Activated CD8-positive, alpha-beta memory T cell treated with anti-CD3 and anti-CD28 coated beads, Interleukin-2, amount 10 ng/mL, durations not matched to agents 7 days and 5 days (primary cell): ENCODE data around the gene MAPK8IP2. TPM values are rescaled to one million over a fixed set of nuclear protein-coding genes. Genes with fewer than 3 reads are reported as not detected.
A peak's percentile ranks its signal among the peaks of the same experiment; 100 is the strongest.
"Not testable (repeated sequence)": the region's sequence is repeated elsewhere in the genome, so short reads cannot be mapped to it uniquely, and the experiment has no call there.

Experiments
- ATAC-seq: fragments of 150-1000 bp; cut with Tn5 transposase; one replicate; pipeline ENCODE4 v1.10.0; 2021; ENCODE audit warnings: moderate library complexity
- CTCF ChIA-PET: fragments of 350-600 bp; sonication (Branson Sonifier 250); formaldehyde crosslinking; loops from one replicate; lab custom pipeline; 2021; ENCODE audit warnings: antibody characterized with exemption; lab: Charles Lee
- DNase-seq: peaks from one replicate; pipeline ENCODE4 v3.0.0-alpha.2; 2020
- H3K27ac Mint-ChIP-seq: one replicate; pipeline ENCODE4 v1.8.0; 2021; ENCODE audit warnings: mild to moderate bottlenecking, mixed read lengths
- H3K27me3 Mint-ChIP-seq: one replicate; pipeline ENCODE4 v1.8.0; 2021; ENCODE audit warnings: mixed read lengths
- H3K36me3 Mint-ChIP-seq: one replicate; pipeline ENCODE4 v1.8.0; 2021; ENCODE audit warnings: mild to moderate bottlenecking, mixed read lengths
- H3K4me1 Mint-ChIP-seq: one replicate; pipeline ENCODE4 v1.8.0; 2021; ENCODE audit warnings: mixed read lengths
- H3K4me3 Mint-ChIP-seq: one replicate; pipeline ENCODE4 v1.8.0; 2021; ENCODE audit warnings: mild to moderate bottlenecking, moderate library complexity, mixed read lengths
- H3K9me3 Mint-ChIP-seq: one replicate; pipeline ENCODE4 v1.8.0; 2022; ENCODE audit warnings: low read depth, mixed read lengths
- total RNA-seq, 2 experiments: library from RNA; stranded (reverse); gene quantifications; one replicate each; pipeline ENCODE4 v1.2.3, GENCODE V29; 2021

MAPK8IP2 gene
- total RNA-seq, 2 experiments from 2014 or later: 0.19 to 0.29 TPM

- Mint-ChIP-seq H3K4me3 (peak within 1 kb of the TSS; percentile 76), H3K36me3 (peaks cover 8% of the 10 kb centered on the region), H3K27me3 (no peaks in the 10 kb centered on the region), H3K4me1 (peaks cover 28% of the 10 kb centered on the region), H3K27ac (peak within 1 kb of the TSS; percentile 84), H3K9me3 (no peaks in the 10 kb centered on the region)
- DNase-seq: peak; percentile 87
- CTCF ChIA-PET: interaction anchor here (1.4 to 3.0 kb wide), 4 partner anchors 15 to 119 kb away, joined by 3 to 15 read pairs (median 10); partner anchors contain the start of genes LMF2, NCAPH2 and SCO2
- peak; percentile 92 for ATAC-seq
Observed at GRCh38 chr22:50627642-50628542, 27.3 kb downstream of the MAPK8IP2 start, which contains the start of gene ARSA. TSS of gene ARSA (minus strand) at chr22:50628152. CDS start at chr22:50627779, 373 bp downstream.

- peak overlapping the region; percentile 71 for H3K27ac Mint-ChIP-seq
- H3K4me1 Mint-ChIP-seq: peaks cover 24% of the 10 kb centered on the region
- DNase-seq (peak; percentile 47), ATAC-seq (no peak)
- H3K36me3 Mint-ChIP-seq: peaks cover 8% of the 10 kb centered on the region
- CTCF ChIA-PET: interaction anchor here (1.4 to 3.0 kb wide), 4 partner anchors 14 to 120 kb away, joined by 3 to 15 read pairs (median 10); partner anchors contain the start of genes LMF2, NCAPH2 and SCO2
- no peaks in the 10 kb centered on the region for H3K27me3 Mint-ChIP-seq
- no peaks in the 10 kb centered on the region for H3K9me3 Mint-ChIP-seq
- H3K4me3 Mint-ChIP-seq: peak overlapping the region; percentile 76
Observed at GRCh38 chr22:50628543-50629134, 28.0 kb downstream of the MAPK8IP2 start.

GRCh38 chr22:50630376-50630775, 29.8 kb downstream of the MAPK8IP2 start:
- H3K27me3 Mint-ChIP-seq: no peaks in the 10 kb centered on the region
- ATAC-seq (no peak), DNase-seq (no peak)
- H3K36me3 Mint-ChIP-seq: peaks cover 4% of the 10 kb centered on the region
- no peak overlapping the region for H3K4me3 Mint-ChIP-seq
- H3K4me1 Mint-ChIP-seq: peaks cover 24% of the 10 kb centered on the region
- CTCF ChIA-PET: interaction anchor here (1.5 to 1.9 kb wide), 3 partner anchors 9 to 132 kb away, joined by 3 to 5 read pairs (median 4); no protein-coding TSS in a partner anchor
- H3K27ac Mint-ChIP-seq: no peak overlapping the region
- H3K9me3 Mint-ChIP-seq: no peaks in the 10 kb centered on the region

GRCh38 chr22:50633086-50633485, 32.5 kb downstream of the MAPK8IP2 start:
- H3K27me3 Mint-ChIP-seq: no peaks in the 10 kb centered on the region
- CTCF ChIA-PET: interaction anchor here (0.7 kb wide), 3 partner anchors 9 to 606 kb away, joined by 3 read pairs; no protein-coding TSS in a partner anchor
- H3K27ac Mint-ChIP-seq: no peak overlapping the region
- no peak overlapping the region for H3K4me3 Mint-ChIP-seq
- DNase-seq (no peak), ATAC-seq (no peak)
- H3K4me1 Mint-ChIP-seq: peaks cover 15% of the 10 kb centered on the region
- H3K36me3 Mint-ChIP-seq: peaks cover 4% of the 10 kb centered on the region
- H3K9me3 Mint-ChIP-seq: no peaks in the 10 kb centered on the region

DNA sequence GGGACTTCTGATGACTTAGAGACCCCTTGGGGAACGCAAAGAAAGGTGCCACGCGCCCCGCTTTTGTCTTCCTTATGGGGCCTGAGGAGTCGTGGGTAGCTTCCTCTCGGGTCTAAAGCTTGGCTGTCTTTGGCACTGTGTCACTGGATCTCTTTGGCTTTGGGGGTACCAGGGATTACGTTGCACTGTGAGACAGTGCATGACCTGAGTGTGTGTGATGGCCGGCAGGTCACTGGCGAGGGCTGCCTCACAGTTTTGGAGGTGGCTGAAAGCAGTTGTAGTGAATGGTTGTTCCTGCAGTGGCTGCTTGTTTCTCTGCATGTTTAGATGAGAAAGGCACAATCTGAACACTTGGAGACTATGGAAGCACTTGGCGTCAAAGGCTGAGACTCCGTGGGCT, 33.2 kb downstream of the MAPK8IP2 start:
- CTCF ChIA-PET: interaction anchor here (0.7 kb wide), 1 partner anchor 59 kb away, joined by 3 read pairs; no protein-coding TSS in a partner anchor
- no peaks in the 10 kb centered on the region for H3K27me3 Mint-ChIP-seq
- ATAC-seq (no peak), DNase-seq (no peak)
- H3K9me3 Mint-ChIP-seq: no peaks in the 10 kb centered on the region
- H3K36me3 Mint-ChIP-seq: no peaks in the 10 kb centered on the region
- no peak overlapping the region for H3K4me3 Mint-ChIP-seq
- H3K4me1 Mint-ChIP-seq: peaks cover 10% of the 10 kb centered on the region
- no peak overlapping the region for H3K27ac Mint-ChIP-seq

DNA sequence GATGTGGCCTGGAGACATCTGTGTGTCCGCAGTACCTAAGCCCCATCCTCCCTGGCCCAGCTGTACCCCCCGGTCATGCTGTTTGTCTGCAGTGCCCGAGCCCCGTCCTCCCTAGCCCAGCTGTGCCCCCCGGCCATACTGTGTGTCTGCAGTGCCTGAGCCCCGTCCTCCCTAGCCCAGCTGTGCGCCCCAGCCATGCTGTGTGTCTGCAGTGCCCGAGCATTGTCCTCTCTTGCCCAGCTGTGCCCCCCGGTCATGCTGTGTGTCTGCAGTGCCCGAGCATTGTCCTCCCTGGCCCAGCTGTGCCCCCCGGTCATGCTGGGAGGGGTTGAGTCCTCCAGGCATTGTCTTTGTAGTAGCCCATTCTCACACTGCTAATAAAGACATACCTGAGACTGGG, 35.0 kb downstream of the MAPK8IP2 start:
- no peak for ATAC-seq
- CTCF ChIA-PET: no interaction called here
- no peak overlapping the region for H3K27ac Mint-ChIP-seq

DNA sequence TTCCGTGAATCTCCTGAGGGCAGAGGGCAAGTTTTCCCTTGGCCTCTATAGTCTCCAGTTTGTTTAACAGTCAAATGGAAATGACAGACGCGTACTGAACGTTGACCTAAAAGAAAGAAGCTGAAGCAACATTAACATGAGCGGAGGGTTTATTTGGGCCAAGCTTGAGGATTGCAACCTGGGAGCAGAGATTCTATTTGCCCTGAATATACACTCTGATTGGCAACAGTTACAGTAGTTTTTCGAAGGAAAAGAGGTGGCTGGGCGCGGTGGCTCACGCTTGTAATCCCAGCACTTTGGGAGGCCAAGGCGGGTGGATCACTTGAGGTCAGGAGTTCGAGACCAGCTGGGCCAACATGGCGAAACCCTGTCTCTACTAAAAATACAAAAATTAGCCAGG, 39.7 kb downstream of the MAPK8IP2 start:
- not testable (repeated sequence) for H3K27me3 Mint-ChIP-seq, H3K4me1 Mint-ChIP-seq, ATAC-seq, H3K36me3 Mint-ChIP-seq, DNase-seq, H3K27ac Mint-ChIP-seq, H3K4me3 Mint-ChIP-seq, H3K9me3 Mint-ChIP-seq
- CTCF ChIA-PET: interaction anchor here (1.1 kb wide), 1 partner anchor 95 kb away, joined by 3 read pairs; the partner anchor contains the start of gene KLHDC7B

More for the DNA sequence above, 35.0 kb downstream of the MAPK8IP2 start:
- Mint-ChIP-seq H3K4me3 (no peak overlapping the region), H3K9me3 (no peaks in the 10 kb centered on the region), H3K4me1 (no peaks in the 10 kb centered on the region), H3K27me3 (no peaks in the 10 kb centered on the region), H3K36me3 (no peaks in the 10 kb centered on the region)
- DNase-seq: no peak

DNA sequence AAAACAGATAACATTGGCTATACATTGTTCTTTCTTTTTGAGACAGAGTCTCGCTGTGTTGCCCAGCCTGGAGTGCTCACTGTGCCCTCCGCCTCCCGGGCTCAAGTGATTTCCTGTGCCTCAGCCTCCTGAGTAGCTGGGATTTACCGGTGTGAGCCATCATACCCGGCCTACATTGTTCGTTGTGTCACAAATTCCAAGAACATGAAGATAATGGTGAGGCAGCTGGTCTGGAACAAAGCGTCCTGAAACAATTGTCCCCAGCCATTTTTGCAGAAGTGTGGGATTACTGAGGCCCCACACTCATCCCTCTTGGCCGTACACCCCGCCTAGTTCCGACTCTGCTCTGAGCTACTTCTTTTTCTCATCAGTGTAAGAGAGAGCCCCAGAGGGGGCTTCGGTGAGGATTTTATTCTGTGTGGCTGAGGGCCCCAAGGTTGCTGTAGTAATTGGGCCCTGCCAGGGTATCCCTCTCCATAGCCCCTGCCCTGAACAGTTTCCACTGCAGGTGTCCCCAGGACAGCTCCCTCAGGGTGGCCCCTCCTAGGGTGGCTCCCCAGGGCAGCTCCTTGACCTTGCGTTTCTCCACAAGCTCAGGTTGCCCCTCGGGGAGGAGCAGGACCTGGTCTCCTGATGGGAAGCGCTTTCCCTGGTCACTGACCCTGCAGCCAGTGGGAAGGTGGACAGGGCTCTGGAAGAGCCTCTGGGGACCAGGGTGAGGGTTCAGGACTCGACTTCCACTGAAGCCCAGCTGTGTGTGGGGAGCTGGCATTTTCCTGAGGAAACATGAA, 40.5 kb downstream of the MAPK8IP2 start:
- H3K36me3 Mint-ChIP-seq: no peaks in the 10 kb centered on the region
- peaks cover 6% of the 10 kb centered on the region for H3K27me3 Mint-ChIP-seq
- DNase-seq: no peak
- H3K4me3 Mint-ChIP-seq: no peak overlapping the region
- CTCF ChIA-PET: interaction anchor here (1.1 kb wide), 1 partner anchor 95 kb away, joined by 3 read pairs; the partner anchor contains the start of gene KLHDC7B
- H3K4me1 Mint-ChIP-seq: no peaks in the 10 kb centered on the region
- no peak for ATAC-seq
- H3K27ac Mint-ChIP-seq: no peak overlapping the region
- no peaks in the 10 kb centered on the region for H3K9me3 Mint-ChIP-seq

GRCh38 chr22:50641696-50642607, 41.4 kb downstream of the MAPK8IP2 start:
- H3K36me3 Mint-ChIP-seq: no peaks in the 10 kb centered on the region
- CTCF ChIA-PET: no interaction called here
- ATAC-seq (no peak), DNase-seq (no peak)
- H3K27me3 Mint-ChIP-seq: peaks cover 9% of the 10 kb centered on the region
- no peak overlapping the region for H3K27ac Mint-ChIP-seq
- no peak overlapping the region for H3K4me3 Mint-ChIP-seq
- no peaks in the 10 kb centered on the region for H3K4me1 Mint-ChIP-seq
- peaks cover 4% of the 10 kb centered on the region for H3K9me3 Mint-ChIP-seq

- CTCF ChIA-PET: interaction anchor here (0.7 to 0.9 kb wide), 2 partner anchors 15 to 22 kb away, joined by 3 read pairs; partner anchors contain the start of gene ARSA
- not testable (repeated sequence) for DNase-seq, H3K27me3 Mint-ChIP-seq, H3K4me3 Mint-ChIP-seq, ATAC-seq, H3K36me3 Mint-ChIP-seq, H3K4me1 Mint-ChIP-seq, H3K27ac Mint-ChIP-seq, H3K9me3 Mint-ChIP-seq
Observed at GRCh38 chr22:50643021-50643820, 42.6 kb downstream of the MAPK8IP2 start.

- DNase-seq, H3K4me3 Mint-ChIP-seq, H3K9me3 Mint-ChIP-seq, H3K36me3 Mint-ChIP-seq, ATAC-seq, H3K27me3 Mint-ChIP-seq, H3K4me1 Mint-ChIP-seq, H3K27ac Mint-ChIP-seq, CTCF ChIA-PET: not testable (repeated sequence)
Observed at GRCh38 chr22:50643821-50644101, 43.2 kb downstream of the MAPK8IP2 start.
